Panc1 (cell line): ENCODE measurements around the gene KLHL35.

ENCODE experiments used
- POLR2AphosphoS5 ChIP-seq: IDR thresholded peaks from 2 replicates; pipeline ENCODE4 v1.6.1; 2012; ENCODE audit warnings: mild to moderate bottlenecking, low read depth, low read length, moderate library complexity
- SIN3A ChIP-seq: IDR thresholded peaks from 2 replicates; pipeline ENCODE4 v1.6.1; 2012; ENCODE audit warnings: low read depth, mild to moderate bottlenecking, low read length, moderate library complexity, borderline replicate concordance; ENCODE audit not compliant: insufficient read depth
- TCF7L2 ChIP-seq: IDR thresholded peaks from 2 replicates; pipeline ENCODE4 v1.6.1; 2011; ENCODE audit warnings: mild to moderate bottlenecking, low read depth, low read length, inconsistent platforms
- TF ChIP-seq, protein P1 (sequence below): fragments of 450-650 bp; IDR thresholded peaks from 2 replicates; pipeline ENCODE4 v1.5.1; 2017; ENCODE audit warnings: mild to moderate bottlenecking
- TF ChIP-seq, protein P2 (sequence below), 2 experiments: IDR thresholded peaks; 2 replicates each; pipeline ENCODE4 v1.6.1; 2011 to 2012; ENCODE audit warnings: low read depth in 2 of 2, control low read depth in 1 of 2, low read length in 1 of 2, mild to moderate bottlenecking in 1 of 2, moderate library complexity in 1 of 2; ENCODE audit not compliant: insufficient read depth in 1 of 2

DNA sequence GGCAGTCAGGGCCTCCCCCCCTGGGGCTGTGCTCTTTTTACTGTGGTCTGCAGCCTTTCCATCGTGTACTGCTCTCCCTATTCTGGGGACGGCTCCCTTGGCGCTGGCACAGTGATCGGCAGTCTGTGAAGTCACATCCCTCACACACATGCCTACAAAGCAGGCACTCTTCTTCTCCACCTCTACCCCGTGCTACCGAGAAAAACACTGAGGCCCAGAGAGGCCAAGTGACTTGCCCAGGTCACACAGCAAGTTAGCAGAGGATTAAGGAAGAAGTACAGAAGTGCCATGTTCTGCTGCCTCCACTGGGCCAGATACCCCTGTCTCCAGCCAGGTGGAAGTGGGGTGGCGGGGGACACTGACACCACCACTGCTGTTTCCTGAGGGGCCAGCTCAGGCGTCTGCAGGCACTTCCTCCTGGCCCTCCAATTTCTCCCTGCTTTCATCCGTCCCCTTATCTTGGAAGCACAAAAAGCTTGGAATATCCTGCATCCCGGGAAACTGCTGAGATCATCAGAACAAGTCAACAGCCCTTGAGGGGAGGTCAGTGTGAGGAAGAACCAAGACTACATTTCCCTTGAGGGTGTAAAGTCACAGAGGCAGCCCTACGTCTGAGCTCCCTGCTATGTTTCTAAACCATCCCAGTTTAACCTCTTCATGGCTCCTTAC, 30.2 kb upstream of the KLHL35 start:
- TF ChIP-seq, protein P1, sequence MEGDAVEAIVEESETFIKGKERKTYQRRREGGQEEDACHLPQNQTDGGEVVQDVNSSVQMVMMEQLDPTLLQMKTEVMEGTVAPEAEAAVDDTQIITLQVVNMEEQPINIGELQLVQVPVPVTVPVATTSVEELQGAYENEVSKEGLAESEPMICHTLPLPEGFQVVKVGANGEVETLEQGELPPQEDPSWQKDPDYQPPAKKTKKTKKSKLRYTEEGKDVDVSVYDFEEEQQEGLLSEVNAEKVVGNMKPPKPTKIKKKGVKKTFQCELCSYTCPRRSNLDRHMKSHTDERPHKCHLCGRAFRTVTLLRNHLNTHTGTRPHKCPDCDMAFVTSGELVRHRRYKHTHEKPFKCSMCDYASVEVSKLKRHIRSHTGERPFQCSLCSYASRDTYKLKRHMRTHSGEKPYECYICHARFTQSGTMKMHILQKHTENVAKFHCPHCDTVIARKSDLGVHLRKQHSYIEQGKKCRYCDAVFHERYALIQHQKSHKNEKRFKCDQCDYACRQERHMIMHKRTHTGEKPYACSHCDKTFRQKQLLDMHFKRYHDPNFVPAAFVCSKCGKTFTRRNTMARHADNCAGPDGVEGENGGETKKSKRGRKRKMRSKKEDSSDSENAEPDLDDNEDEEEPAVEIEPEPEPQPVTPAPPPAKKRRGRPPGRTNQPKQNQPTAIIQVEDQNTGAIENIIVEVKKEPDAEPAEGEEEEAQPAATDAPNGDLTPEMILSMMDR: no peak
- TF ChIP-seq SIN3A (no peak), POLR2AphosphoS5 (no peak), TCF7L2 (no peak)
- TF ChIP-seq, protein P2, sequence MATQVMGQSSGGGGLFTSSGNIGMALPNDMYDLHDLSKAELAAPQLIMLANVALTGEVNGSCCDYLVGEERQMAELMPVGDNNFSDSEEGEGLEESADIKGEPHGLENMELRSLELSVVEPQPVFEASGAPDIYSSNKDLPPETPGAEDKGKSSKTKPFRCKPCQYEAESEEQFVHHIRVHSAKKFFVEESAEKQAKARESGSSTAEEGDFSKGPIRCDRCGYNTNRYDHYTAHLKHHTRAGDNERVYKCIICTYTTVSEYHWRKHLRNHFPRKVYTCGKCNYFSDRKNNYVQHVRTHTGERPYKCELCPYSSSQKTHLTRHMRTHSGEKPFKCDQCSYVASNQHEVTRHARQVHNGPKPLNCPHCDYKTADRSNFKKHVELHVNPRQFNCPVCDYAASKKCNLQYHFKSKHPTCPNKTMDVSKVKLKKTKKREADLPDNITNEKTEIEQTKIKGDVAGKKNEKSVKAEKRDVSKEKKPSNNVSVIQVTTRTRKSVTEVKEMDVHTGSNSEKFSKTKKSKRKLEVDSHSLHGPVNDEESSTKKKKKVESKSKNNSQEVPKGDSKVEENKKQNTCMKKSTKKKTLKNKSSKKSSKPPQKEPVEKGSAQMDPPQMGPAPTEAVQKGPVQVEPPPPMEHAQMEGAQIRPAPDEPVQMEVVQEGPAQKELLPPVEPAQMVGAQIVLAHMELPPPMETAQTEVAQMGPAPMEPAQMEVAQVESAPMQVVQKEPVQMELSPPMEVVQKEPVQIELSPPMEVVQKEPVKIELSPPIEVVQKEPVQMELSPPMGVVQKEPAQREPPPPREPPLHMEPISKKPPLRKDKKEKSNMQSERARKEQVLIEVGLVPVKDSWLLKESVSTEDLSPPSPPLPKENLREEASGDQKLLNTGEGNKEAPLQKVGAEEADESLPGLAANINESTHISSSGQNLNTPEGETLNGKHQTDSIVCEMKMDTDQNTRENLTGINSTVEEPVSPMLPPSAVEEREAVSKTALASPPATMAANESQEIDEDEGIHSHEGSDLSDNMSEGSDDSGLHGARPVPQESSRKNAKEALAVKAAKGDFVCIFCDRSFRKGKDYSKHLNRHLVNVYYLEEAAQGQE (IDR thresholded peaks at IDR 0.05; ENCODE audit: insufficient read depth in 1 of 2, low read depth in 2 of 2, low read length in 1 of 2): no peak
